OCI-M2 (cell line): Measurements from ENCODE around the gene MED20.

Experiments used
- DNase-seq: peaks from one replicate; lab custom pipeline; 2025; ENCODE audit not compliant: unreplicated experiment; lab: John Stamatoyannopoulos, UW

Gene MED20

DNA sequence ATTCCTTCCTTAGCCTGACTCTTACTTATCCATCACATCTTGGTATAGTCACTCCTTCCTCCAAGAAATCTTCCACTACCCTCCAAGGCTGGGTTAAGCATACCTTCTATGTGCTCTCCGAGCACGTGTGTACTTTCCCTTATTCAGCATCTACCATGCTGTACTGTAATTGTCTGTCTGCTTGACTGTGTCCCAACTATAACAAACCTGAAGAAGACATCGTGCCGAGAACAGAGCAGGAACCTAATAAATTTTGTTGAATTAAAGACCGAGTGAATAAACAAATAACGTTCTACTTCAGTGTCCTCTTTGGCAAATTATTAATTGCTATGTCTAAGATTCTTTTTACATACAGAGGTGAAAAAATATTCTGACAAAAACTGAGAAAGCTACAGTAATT, 61.6 kb downstream of the MED20 start:
- no peak for DNase-seq

DNA sequence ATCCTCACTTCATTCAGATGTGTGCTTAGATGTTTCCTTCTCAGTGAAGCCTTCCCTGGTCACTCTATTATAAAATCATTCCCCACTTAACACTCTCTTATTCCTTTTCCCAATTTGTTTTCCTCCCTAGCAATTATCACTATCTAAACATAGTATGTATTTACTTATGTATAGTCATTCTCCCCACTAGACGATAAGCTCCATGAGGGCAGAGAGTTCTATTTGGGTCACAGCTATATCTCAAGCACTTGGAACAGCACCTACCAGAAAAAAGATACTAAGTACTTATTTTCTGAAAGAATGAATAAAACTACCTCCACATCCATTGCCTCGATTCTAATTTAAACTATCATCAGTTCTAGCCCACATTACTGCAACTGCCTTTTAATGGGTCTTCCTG, 62.2 kb downstream of the MED20 start:
- no peak for DNase-seq
